CD4-positive, alpha-beta T cell (primary cell): ENCODE measurements around the gene DCAF15. TPM values are rescaled to one million over a fixed set of nuclear protein-coding genes. Genes with fewer than 3 reads are reported as not detected.

Source experiments
- ATAC-seq: fragments of 200-7000 bp; cut with Tn5 transposase; one replicate; pipeline ENCODE4 v1.10.0; 2022; ENCODE audit warnings: mild to moderate bottlenecking; ENCODE audit not compliant: poor library complexity
- CTCF ChIA-PET: fragments of 350-600 bp; sonication (Branson Sonifier 250); formaldehyde crosslinking; loops from one replicate; lab custom pipeline; 2021; ENCODE audit warnings: antibody characterized with exemption, inconsistent platforms; lab: Charles Lee
- POLR2A ChIA-PET: fragments of 350-600 bp; sonication (Branson Sonifier 250); formaldehyde crosslinking; loops from one replicate; lab custom pipeline; 2021; ENCODE audit warnings: antibody characterized with exemption, inconsistent platforms; lab: Charles Lee
- DNase-seq, 14 experiments: peaks; one replicate each; pipeline ENCODE4 v3.0.0-alpha.2; 2013 to 2020; ENCODE audit warnings: mixed read lengths in 2 of 14
- H3K27ac ChIP-seq, 2 donors: one replicate each; pipeline versions ENCODE4 v1.5.1 to v1.7.0; 2013; ENCODE audit warnings: low read length in 2 of 2, low read depth in 1 of 2, mild to moderate bottlenecking in 1 of 2
- H3K27me3 ChIP-seq, 2 experiments: 1 replicate in 1 of 2; 2 replicates in 1 of 2; pipeline versions ENCODE4 v1.6.1 to v1.7.0; 2013; ENCODE audit warnings: low read length in 2 of 2, control low read depth in 1 of 2, mild to moderate bottlenecking in 1 of 2, moderate library complexity in 1 of 2; ENCODE audit not compliant: insufficient read depth in 2 of 2, control insufficient read depth in 1 of 2
- H3K36me3 ChIP-seq: one replicate; pipeline ENCODE4 v1.6.1; 2013; ENCODE audit warnings: low read length, control low read depth; ENCODE audit not compliant: insufficient read depth
- H3K4me1 ChIP-seq: one replicate; pipeline ENCODE4 v1.6.1; 2013; ENCODE audit warnings: low read length, control low read depth; ENCODE audit not compliant: insufficient read depth
- H3K4me3 ChIP-seq: one replicate; pipeline ENCODE4 v1.5.1; 2013; ENCODE audit warnings: mild to moderate bottlenecking, low read length, moderate library complexity
- H3K9me3 ChIP-seq, 2 experiments: 1 replicate in 1 of 2; 2 replicates in 1 of 2; pipeline versions ENCODE4 v1.6.1 to v1.7.0; 2013; ENCODE audit warnings: low read length in 2 of 2, mild to moderate bottlenecking in 2 of 2, control low read depth in 1 of 2, moderate library complexity in 1 of 2; ENCODE audit not compliant: control insufficient read depth in 1 of 2, insufficient read depth in 1 of 2
- H3K27ac Mint-ChIP-seq: one replicate; pipeline ENCODE4 v1.8.0; 2020; ENCODE audit warnings: mixed read lengths
- H3K27me3 Mint-ChIP-seq: one replicate; pipeline ENCODE4 v1.8.0; 2021; ENCODE audit warnings: mixed read lengths
- H3K36me3 Mint-ChIP-seq: one replicate; pipeline ENCODE4 v1.8.0; 2021; ENCODE audit warnings: low read depth, mixed read lengths
- H3K4me1 Mint-ChIP-seq: one replicate; pipeline ENCODE4 v1.8.0; 2021; ENCODE audit warnings: low read depth, mixed read lengths
- H3K4me3 Mint-ChIP-seq: one replicate; pipeline ENCODE4 v1.8.0; 2020; ENCODE audit warnings: mild to moderate bottlenecking, mixed read lengths
- H3K9me3 Mint-ChIP-seq: one replicate; pipeline ENCODE4 v1.8.0; 2020; ENCODE audit warnings: mixed read lengths
- CTCF ChIP-seq: fragments of 200-600 bp; IDR thresholded peaks from one replicate; pipeline ENCODE4 v1.8.0; 2022; ENCODE audit warnings: antibody characterized with exemption, mild to moderate bottlenecking
- intact Hi-C, 2 experiments: fragments of 100-400 bp; cut with DNase I in 1 of 2; cut with micrococcal nuclease in 1 of 2; formaldehyde crosslinking; loops; one replicate each; pipeline versions ENCODE4 v1.15.1 to v1.9.0; 2023 to 2025; cut with DNase I, micrococcal nuclease
- total RNA-seq, 174 experiments: library from RNA in 2 of 174; stranded (reverse) in 2 of 174; gene quantifications; one replicate each; pipeline ENCODE4 v1.2.3 and lab custom pipeline; 2021 to 2026

The DCAF15 gene
- total RNA-seq, 2 experiments from 2014 or later, result 84.9 to 85.0 TPM

GRCh38 chr19:13934785-13935109, 17.6 kb upstream of the DCAF15 start:
- CTCF ChIA-PET, result no interaction called here
- Histone ChIP-seq H3K9me3 (no peaks in the 10 kb centered on the region), H3K36me3 (peaks cover 6% of the 10 kb centered on the region), H3K4me3 (no peak overlapping the region), H3K27ac (no peak overlapping the region), H3K27me3 (peaks cover 7 to 9% of the 10 kb centered on the region in 2 experiments), H3K4me1 (peaks cover 5% of the 10 kb centered on the region)
- H3K27ac Mint-ChIP-seq, result no peak overlapping the region
- H3K4me3 Mint-ChIP-seq, result no peak overlapping the region
- TF ChIP-seq CTCF, result no peak
- DNase-seq, result no peak
- peaks cover 11% of the 10 kb centered on the region for H3K27me3 Mint-ChIP-seq
- no peaks in the 10 kb centered on the region for H3K36me3 Mint-ChIP-seq
- intact Hi-C loops, result loop anchor here in 1 of 2 experiments (5.0 kb wide), 1 partner anchor 47 kb away; no protein-coding TSS in a partner anchor
- no peaks in the 10 kb centered on the region for H3K9me3 Mint-ChIP-seq
- POLR2A ChIA-PET, result no interaction called here
- no peak for ATAC-seq
- no peaks in the 10 kb centered on the region for H3K4me1 Mint-ChIP-seq

GRCh38 chr19:13935765-13936510, 16.4 kb upstream of the DCAF15 start:
- peaks cover 11% of the 10 kb centered on the region for H3K27me3 Mint-ChIP-seq
- H3K9me3 Mint-ChIP-seq, result no peaks in the 10 kb centered on the region
- Histone ChIP-seq H3K27ac (no peak overlapping the region), H3K4me1 (peaks cover 5% of the 10 kb centered on the region), H3K36me3 (peaks cover 3% of the 10 kb centered on the region), H3K4me3 (no peak overlapping the region), H3K9me3 (no peaks in the 10 kb centered on the region), H3K27me3 (peaks cover 7 to 9% of the 10 kb centered on the region in 2 experiments)
- ChIA-PET POLR2A (no interaction called here), CTCF (no interaction called here)
- H3K27ac Mint-ChIP-seq, result no peak overlapping the region
- no peaks in the 10 kb centered on the region for H3K36me3 Mint-ChIP-seq
- DNase-seq (no peak), ATAC-seq (no peak)
- no peak overlapping the region for H3K4me3 Mint-ChIP-seq
- H3K4me1 Mint-ChIP-seq, result no peaks in the 10 kb centered on the region
- no peak for TF ChIP-seq CTCF
- intact Hi-C loops, result no loop called here

GRCh38 chr19:13937479-13938300, 14.6 kb upstream of the DCAF15 start:
- peaks cover 7 to 9% of the 10 kb centered on the region in 2 experiments for H3K27me3 ChIP-seq
- POLR2A ChIA-PET, result no interaction called here

More at GRCh38 chr19:13937479-13938300, 14.6 kb upstream of the DCAF15 start:
- intact Hi-C loops, result no loop called here
- H3K4me1 Mint-ChIP-seq, result no peaks in the 10 kb centered on the region
- ATAC-seq (no peak), DNase-seq (no peak)
- TF ChIP-seq CTCF, result no peak
- no peaks in the 10 kb centered on the region for H3K36me3 Mint-ChIP-seq
- Histone ChIP-seq H3K9me3 (peaks cover 0 to 5% of the 10 kb centered on the region in 2 experiments), H3K4me3 (no peak overlapping the region), H3K27ac (no peak overlapping the region), H3K36me3 (no peaks in the 10 kb centered on the region), H3K4me1 (peaks cover 5% of the 10 kb centered on the region)
- H3K4me3 Mint-ChIP-seq, result no peak overlapping the region
- CTCF ChIA-PET, result no interaction called here
- peaks cover 11% of the 10 kb centered on the region for H3K27me3 Mint-ChIP-seq
- H3K27ac Mint-ChIP-seq, result no peak overlapping the region
- H3K9me3 Mint-ChIP-seq, result no peaks in the 10 kb centered on the region
